Medulla oblongata (tissue), 1 donor: ENCODE measurements around the gene SYN1.

ENCODE experiments used
- DNase-seq: peaks from one replicate; pipeline ENCODE4 v3.0.0-alpha.2; 2015; ENCODE audit errors: extremely low spot score

SYN1 gene

DNA sequence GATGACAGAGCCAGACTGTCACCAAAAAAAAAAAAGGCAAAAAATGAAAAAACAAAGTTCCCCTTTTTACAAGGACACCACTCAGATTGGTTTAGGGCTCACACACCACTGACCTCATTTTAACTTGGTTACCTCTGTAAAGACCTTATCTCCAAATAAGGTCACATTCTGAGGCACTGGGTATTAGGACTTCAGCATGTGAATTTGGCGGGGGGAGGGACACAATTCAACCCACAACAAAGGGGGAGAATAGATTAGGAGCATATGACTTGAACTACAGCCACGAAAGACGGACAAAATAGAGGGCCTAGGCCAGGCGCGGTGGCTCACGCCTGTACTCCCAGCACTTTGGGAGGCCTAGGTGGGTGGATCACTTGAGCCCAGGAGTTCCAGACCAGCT is 89.6 kb downstream of the SYN1 start:
- DNase-seq = no peak

DNA sequence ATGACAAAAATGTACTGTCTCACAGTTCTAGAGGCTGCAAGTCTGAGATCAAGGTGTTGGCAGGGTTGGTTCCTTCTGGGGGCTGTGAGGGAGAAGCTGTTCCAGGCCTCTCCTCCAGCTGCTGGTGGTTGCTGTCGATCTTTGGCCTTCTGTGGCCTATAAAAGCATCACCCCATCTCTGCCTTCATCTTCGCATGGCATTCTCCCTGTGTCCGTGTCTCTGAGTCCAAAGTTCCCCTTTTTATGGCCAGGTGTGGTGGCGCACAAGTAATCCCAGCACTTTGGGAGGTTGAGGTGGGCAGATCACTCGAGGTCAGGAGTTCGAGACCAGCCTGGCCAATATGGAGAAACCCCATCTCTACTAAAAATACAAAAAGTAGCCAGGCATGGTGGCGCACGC is 90.1 kb downstream of the SYN1 start:
- no peak for DNase-seq

DNA sequence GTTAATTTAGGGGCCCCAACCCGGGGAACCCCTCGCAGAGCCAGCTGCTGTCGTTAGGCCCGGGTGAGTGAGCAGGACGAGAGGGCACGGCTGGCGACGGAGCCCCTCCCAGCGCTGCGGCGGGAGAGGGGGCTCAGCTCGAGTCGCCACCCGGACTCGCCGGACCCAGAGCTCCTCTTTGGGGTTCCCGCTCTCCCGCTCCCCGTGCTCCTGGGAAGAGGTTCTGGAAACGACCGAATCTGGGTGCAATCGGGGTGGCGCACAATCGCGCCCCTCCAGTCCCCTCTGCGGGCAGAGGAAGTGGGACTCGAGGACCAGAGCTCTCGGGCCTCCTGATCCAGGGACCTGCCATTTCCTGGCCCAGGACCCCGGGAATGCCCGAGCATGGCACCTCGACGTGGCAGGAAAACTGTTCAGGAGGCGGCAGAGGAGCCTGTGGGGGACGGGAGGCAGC is 95.9 kb downstream of the SYN1 start:
- DNase-seq = no peak

DNA sequence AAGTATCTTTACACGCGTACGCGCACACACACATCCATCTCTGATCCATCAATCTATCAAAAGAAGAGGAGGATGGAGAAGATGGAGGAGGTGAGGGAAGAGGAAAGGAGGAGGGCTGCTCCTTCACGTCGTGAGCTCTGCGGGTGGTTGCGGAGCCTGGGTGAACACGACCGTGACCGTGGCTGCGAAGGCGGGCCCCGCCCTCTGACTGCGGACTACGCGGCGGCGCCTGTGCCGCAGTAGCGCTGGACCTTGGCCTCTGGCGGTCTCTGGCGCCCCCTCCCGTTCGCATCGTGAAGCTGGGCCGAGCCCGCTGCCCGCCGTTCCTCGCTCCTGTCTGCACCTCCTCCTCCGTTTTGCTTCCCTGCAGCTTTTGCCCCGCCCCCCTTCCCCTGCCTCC is 96.4 kb downstream of the SYN1 start:
- peak; percentile 74 for DNase-seq
